GM21717 (cell line): Measurements from ENCODE around the gene ZRSR2.
"Not testable (repeated sequence)": the region's sequence is repeated elsewhere in the genome, so short reads cannot be mapped to it uniquely, and the experiment has no call there.

Experiments
- ATAC-seq: cut with Tn5 transposase; IDR thresholded peaks from one replicate; pipeline ENCODE4 v1.9.1; 2021; ENCODE audit warnings: mild to moderate bottlenecking, moderate library complexity; ENCODE audit not compliant: unreplicated experiment

ZRSR2 gene

DNA sequence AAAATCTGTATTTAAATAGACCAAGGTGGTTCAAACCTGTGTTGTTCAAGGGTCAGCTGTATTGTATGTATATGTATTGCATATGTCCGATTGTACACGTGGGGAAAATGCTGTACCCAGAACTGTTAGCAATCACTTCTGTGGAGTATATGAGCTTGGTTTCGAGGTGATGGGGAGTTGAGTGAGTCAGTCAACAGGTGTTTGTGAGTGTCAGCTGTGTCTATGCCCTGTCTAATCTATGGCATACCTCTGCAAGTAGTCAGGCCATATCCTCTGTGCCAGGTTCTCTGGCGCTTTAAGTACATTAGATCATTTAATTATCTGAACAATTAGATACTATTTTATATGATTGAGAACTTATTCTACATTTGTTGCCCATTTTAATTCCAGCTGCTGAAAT lies 7.4 kb downstream of the ZRSR2 start:
- ATAC-seq = no peak

DNA sequence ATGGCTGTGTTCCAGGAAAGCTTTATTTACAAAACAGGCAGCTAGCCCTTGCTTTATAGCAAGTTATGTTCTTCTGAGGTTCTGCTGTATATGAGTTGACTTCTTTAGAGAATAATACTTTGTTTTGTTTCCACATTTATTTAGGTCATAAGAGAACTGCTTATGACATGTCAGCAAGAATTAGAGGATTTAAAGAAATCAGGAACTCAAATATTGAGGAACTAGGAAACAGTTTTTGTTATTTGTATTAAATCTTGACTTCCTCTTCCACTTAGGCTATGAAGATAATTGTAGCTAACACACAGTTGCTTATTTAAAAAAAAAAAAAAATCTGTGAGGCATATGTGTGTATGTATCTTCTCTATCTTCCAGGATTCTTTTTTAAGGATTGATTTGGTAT lies 14.3 kb downstream of the ZRSR2 start:
- no peak for ATAC-seq

DNA sequence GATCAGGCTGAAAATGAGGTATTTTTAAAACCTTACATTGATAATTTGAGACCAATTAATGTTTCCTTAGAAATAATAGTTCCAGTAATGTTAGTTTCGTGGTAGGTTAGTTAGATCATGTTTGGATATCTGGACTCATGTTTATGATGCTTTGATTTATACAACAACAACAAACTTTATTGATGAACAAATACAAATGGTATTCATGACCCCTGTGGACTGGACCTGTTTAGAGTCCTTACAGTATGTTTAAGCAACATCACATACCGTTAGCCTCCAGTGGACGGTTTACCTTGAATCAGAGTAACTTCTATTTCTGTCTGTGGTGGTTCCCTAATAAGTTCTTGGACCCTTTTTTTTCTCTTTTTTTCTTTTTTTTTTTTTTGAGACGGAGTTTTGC lies 18.0 kb downstream of the ZRSR2 start:
- ATAC-seq = no peak

DNA sequence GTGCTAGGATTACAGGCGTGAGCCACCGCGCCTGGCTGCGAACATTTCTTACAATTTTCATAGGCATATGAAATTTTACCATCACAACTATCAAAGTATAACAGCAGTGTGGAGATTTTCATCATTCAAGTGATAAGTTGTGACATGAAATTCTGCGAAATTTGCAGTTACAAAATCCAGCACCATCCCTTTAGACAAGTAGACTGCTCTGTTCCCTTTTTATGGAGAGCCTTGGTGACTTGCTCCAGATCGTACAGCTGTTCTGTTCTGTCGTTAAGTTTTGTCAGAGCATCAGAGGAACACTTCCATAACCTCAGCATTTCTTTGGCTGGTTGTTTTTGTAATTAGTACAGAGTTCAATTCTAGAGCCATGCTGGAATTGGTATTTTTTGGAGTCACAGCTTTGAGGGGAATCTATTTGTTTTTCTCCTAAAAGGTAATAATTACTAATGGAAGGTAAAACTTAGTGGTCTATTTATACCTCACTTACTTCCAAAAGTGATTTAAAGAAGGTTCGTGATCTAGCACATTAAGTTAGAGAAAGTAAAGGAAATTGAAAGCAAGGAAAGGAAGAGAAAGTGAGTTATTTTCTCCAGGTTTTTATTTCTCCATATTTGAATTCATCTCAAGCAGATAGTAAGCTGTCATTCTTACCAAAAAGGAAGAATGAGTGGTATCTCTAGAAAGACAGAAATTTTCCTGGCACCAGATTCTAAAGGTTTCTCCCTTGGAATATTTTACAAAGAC lies 22.1 kb downstream of the ZRSR2 start:
- no peak for ATAC-seq

DNA sequence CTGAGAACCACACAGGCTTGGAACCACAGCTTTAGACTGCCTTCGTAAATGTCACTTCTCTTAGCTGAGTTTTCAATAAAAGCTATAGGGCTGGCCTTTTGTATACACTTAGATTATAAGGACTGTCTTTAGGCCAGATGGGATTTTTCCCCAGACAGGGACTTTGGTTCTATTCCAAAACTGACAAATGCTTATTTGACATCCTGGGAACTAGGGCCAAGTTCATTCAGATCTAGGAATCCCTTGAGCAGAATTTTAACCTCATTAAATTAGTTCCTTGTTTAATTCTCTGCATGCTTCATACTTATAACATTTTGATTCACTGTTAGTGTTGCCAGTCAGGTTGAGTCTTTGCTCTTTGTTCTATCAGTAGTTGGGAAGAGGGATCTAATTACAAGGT lies 23.1 kb downstream of the ZRSR2 start:
- no peak for ATAC-seq

DNA sequence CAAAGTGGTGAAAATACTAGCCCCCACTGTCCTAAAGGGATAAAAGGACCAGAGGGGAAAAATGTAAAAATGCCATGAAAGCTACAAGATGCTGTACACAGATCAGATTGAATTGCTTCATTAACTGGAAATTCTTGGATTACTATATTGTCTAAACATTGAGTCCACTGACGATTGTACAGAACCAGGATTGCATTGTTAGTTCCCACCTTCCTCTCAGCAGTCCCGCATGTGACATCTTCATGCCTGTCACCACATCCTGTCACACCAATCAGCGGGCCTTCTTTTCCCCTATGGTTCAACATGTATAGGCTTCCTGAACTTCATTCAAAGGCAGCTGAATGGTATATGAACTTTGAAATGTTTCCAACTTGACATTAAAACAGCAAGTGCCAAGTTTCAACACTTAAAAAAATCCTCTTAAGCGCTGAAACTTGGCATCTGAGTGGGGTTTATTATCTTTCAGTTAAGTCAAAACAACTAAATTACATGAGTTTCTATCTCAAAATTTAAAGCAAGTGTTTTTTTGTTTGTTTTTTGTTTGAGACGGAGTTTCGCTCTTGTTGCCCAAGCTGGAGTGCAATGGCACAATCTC lies 24.6 kb downstream of the ZRSR2 start:
- ATAC-seq = no peak

DNA sequence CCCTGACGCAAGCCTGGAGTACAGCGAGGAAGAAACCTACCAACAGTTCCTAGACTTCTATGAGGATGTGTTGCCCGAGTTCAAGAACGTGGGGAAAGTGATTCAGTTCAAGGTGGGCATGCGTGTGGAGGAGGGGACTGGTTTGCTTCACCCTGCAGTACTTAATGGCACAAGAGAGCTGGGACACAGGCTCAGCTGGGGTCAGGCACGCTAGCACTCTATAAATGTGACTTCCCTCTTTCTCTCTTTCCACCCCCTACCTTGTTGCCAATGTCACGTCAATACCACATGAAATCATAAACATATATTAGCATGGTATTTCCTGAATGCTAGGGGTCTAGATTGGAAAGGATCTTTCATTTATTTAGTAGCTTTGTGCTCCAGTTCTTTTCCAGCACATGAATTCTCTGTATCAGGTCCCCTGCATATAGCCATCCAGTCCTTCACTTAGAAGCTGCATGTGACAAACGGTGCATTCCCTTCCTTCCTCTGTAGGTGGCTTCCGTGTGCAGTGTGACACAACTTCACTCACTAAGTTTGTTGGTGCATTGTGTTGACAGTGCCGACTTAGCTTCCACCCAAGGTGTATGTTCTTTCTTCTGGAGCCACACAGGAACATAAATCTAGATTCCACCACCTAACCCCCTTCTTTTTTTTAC lies 25.6 kb downstream of the ZRSR2 start:
- ATAC-seq = peak; percentile 93

DNA sequence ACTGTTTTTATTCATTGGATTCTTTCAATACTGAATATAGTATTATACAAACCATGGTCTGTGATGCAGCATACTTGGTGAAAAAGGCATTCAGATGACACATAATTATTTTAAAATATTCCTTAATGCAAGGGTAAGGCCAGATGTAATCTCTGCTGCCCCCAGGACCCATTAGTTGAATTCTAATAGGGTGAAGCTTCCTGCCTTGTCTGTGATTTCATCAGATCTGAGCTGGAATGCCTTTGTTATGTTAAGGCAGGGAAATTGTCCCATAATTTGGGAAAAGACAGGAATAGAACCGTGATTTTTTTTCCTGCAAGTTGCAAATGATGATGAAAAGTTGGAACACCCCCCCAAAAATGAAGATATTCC lies 26.1 kb downstream of the ZRSR2 start:
- no peak for ATAC-seq

DNA sequence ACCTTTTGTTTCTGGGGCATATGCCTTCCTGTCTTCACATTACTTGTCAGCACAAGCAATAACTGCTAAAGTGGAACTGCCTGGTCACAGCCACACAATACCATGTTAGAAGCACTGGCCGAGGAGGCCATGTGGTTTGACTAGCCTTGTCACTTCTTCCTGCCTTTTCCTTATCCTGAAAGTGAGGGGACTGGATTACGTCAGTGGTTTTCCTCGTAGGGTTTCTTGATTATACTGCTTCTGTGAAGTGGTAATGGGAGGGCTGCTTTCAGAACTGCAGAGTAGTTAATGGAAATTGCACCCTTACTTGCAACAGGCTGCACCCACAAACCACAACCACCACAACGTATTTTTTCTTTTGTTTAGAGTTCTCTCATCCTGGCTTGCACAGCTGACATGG lies 26.6 kb downstream of the ZRSR2 start:
- no peak for ATAC-seq

DNA sequence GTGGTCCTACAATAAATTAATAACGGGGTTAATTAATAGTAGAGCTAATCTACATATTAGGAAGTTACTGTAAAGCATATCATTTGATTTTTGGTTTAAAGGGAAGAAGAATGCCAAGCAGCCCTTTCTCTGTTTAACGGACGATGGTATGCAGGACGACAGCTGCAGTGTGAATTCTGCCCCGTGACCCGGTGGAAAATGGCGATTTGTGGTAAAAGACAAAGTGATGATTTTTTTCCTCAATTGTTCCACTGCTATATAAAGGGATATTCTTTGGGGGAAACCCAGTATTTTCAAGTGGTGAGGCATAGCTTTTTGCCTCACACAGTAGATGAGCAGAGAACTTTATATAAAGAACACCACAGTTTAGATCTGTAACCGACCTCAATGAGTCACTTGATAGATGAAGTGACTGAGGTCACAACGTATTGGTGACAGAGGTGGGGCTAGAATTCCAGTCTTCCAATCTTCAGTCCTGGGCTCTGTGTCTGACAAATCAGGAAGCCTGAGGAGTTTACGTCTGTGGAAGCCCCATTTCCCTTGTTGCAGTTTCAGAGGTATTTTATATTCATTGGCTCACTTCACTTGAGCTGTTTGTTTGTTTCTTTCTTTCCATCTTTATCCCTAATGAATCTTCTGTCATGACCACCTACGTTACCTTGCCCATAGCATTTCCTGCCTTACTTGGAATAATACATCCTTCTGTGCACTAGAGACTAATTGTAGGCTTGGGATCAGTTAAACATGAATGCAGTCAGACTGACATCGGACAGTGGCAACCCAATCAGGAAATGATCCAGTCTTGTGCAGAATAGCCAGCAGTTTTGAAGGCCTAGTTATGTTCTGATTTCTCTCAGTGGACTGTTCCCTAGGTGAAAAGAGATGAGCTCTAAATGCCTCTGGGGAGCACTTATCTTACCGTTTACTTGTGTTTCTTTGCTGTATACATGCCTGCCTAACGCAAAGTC lies 30.1 kb downstream of the ZRSR2 start:
- ATAC-seq = no peak

DNA sequence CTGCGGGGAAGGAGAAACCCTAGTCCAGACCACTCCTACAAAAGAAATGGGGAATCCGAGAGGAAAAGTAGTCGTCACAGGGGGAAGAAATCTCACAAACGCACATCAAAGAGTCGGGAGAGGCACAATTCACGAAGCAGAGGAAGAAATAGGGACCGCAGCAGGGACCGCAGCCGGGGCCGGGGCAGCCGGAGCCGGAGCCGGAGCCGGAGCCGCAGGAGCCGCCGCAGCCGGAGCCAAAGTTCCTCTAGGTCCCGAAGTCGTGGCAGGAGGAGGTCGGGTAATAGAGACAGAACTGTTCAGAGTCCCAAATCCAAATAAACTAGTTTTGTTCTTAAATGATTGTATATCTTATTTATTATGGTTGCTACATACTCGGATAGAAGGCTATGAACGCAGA lies 32.6 kb downstream of the ZRSR2 start:
- ATAC-seq = no peak

DNA sequence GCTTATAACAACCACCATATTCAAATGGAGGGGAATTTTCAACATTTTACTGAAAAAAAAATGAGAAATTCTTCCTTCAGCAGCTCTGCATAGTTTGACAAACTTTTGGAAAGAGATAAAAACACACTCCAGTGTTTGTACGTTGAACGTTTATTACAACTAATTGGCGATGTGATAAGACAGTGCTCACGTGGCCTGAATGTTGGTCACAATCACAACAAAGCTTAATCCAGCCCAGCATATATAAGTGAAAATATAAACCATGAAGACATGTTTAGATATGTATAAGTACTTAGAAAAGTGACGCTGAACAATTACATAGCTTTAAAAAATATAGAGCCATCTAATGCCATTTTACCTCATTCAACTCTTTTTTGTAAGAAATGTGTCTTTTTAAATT lies 35.7 kb downstream of the ZRSR2 start:
- ATAC-seq = no peak

DNA sequence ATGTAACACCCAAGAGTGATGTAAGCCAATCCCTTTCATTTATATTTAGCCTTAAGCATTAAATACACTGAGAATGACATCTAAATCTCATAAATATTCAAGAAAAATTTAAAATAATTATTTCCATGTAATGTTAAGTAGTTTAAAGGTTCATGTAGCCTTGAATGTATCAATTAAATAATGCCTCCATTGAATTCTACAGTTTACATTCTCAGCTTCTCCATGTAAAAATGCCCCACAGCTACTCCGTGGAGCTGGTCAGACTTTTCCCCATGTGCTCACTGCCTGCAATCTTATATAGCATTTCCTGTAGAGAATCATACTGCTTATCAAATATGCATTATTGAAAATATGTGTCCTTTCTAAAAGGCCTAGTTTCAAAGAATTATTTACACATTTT lies 38.9 kb downstream of the ZRSR2 start:
- ATAC-seq = no peak

DNA sequence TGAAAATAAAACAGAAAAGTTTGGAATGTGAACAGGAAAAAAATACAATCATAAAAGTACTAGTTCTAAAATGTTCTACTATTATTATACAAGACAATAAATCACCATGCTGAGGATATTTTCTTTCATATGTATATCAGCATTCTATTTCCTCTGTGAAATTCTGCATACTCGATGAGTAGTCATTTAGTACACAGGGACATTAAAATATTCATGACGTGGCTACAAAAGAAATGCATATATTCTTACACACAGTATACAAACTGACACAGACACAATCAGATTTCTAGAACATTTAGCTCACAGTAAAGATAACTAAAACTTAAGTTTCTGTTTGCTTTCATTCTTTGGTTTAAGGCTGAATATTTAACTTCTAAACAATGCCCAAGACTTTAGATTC lies 41.1 kb downstream of the ZRSR2 start:
- not testable (repeated sequence) for ATAC-seq

DNA sequence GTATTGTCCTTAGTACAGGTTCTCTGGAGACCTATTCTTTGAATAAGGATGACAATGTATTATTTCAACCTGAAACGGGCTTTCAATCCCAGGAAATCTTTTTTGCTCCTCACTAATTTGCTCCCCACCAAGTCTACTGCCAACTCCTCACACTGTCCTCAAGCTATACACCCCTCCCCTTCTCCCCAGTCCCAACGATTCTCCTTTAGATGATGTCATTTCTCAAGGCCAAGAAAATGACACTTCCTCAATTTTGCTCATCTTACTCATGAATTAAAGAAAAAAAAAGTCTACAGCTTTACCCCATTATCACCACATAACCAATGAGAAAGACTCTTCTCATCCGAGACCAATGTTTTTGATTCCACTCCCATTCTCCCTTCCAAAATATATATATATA lies 43.8 kb downstream of the ZRSR2 start:
- ATAC-seq = no peak

DNA sequence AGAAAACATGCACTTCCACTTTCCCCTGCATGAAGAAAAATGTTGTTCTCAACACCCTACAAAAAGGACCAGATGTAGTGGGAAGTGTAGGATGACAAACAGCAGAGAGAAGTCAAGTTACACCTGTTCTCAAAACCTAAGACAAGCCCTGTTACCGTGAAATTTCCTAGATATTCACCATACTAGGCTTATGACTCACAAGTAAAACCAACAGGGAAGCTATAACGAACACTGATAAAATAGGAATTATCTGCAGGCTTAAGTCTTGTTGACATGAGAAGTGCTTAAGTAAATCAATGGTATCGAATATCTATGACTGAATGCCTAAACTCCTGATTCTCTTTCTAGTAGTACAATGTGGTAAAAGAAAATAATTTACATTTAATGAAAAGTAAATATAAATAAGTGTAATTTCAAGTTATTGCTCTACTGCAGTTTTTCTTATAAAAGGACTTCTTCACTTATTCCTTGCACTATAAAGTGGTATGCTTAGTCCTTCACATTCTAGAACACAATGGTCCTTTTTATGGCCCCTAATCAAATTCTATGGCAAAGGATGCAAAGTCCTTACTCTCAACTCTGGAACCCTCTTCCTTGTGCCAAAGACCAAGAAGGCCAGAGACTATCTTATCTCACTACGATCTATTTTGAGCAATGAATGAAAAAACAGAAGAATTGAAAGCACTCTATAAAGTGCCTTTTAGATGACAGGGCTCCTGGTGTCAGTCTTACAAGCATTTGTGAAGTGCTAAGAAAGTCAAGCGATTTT lies 44.7 kb downstream of the ZRSR2 start:
- no peak for ATAC-seq

DNA sequence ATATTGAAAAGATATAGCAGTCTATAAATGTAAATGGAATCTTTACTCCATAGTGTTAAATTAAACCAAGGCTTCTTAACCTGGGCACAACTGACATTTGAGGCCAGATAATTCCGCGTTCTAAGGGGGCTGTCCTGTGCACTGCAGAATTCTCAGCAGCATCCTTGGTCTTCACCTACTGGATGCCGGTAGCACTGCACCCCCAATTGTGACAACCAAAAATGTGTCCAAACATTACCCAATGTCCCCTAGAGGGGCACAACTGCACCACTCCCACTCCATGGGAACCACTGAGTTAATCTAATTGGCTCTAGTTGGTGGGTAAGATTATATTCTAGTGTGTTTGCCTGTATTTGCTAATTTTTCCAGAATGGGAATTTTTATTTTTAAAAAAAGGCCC lies 47.7 kb downstream of the ZRSR2 start:
- ATAC-seq = no peak

DNA sequence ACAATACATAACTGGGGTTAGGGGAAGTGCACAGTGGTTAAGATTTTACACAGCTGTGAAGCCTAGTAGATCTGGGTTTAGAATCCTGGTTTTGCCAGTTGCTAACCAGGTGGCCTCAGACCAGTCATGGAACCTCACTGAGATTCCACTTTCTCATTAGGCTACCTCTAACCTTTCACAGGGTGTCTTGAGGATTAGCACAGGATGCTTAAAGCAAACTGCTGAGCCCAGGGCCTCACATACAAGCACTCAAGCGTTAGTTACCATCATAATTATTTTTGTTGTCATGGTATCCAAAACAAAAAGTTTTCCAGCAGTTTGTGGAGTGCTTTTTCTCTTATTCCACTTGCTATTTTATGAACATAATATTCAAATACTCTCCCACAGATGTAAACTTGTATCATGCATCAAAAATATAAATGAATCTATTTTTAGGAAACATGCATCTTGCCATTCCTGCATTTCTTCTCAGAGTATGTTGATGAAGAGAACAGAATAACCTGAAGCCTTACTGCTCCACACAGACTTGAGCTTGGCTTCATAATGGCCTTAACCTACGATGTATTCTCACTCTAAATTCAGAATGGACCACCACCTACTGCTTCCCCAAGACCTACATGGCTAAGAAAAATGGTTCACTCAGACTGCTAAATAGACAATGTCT lies 51.7 kb downstream of the ZRSR2 start:
- no peak for ATAC-seq

DNA sequence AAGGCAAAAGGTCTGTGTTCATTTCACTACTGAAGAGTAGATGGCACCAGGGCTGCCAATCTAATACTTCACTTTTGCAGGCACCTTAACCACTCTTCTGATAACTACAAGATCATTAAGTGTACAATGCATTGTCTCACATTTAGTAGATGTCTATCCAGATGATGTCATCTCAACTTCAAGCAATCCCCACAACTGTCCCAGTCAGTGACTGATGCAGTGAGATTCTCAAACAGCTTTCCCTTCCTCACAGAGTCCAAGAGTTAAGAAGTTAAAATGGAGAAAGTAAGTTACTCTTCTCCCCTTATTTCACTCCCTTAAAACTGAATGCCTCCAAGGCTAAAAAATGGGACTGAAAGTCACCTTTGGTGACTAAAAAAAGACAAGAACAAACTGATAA lies 53.7 kb downstream of the ZRSR2 start:
- ATAC-seq = no peak

DNA sequence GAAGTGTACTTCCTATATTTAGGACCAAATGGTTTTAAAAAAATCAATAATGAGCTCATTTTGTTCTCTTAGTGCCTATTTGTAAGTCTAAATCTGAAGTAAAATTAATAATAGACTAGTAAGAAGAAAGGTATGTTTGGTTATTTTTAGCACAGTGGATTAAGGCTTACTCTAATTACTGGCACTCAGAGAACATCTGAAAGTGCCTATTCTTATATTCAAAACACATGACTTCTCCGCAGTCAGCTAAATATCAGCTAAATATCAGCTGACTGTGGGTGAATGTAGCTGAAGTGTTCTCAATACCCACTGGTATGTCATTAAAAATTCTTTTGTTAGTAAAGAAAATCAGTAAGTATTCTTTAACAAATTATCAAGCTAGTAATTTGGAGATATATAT lies 58.3 kb downstream of the ZRSR2 start:
- no peak for ATAC-seq
